ENCODE results near the gene PDE2A.

DNA sequence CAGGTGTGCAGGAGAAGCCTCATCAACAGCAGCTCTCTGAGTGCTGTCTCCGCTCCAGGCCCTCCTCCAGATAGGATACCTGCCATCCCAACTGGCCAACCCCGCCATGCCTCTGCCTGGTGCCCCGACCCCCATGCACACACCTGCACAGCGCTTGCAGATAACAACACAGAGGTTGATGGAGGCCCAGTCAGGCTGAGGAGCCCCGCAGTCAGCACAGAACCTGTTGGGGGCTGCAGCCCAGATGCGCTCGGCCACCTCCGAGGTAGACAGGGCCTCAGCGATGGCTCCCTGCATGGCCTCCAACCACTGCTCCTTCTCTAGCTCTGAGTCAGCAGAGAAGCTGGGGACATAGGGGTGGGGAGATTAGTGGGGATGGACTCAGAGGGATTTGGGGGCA, 32.8 kb upstream of the PDE2A start:
- TF ChIP-seq, protein P1, sequence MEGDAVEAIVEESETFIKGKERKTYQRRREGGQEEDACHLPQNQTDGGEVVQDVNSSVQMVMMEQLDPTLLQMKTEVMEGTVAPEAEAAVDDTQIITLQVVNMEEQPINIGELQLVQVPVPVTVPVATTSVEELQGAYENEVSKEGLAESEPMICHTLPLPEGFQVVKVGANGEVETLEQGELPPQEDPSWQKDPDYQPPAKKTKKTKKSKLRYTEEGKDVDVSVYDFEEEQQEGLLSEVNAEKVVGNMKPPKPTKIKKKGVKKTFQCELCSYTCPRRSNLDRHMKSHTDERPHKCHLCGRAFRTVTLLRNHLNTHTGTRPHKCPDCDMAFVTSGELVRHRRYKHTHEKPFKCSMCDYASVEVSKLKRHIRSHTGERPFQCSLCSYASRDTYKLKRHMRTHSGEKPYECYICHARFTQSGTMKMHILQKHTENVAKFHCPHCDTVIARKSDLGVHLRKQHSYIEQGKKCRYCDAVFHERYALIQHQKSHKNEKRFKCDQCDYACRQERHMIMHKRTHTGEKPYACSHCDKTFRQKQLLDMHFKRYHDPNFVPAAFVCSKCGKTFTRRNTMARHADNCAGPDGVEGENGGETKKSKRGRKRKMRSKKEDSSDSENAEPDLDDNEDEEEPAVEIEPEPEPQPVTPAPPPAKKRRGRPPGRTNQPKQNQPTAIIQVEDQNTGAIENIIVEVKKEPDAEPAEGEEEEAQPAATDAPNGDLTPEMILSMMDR (conservative IDR thresholded peaks at IDR 0.05): no peak
- TF ChIP-seq EZH2 (IDR thresholded peaks at IDR 0.05; ENCODE audit: low read depth): no peak

All from PC-9 (cell line).